PC-9 (cell line): ENCODE data around the gene EXOC4.

Experiments
- CTCF ChIP-seq: fragments of 200-600 bp; sonication (generic); conservative IDR thresholded peaks from 2 replicates; pipeline ENCODE4 v1.6.1; 2017; ENCODE audit warnings: mixed run types, antibody characterized with exemption, mild to moderate bottlenecking, moderate library complexity
- EZH2 ChIP-seq: fragments of 200-600 bp; sonication (generic); IDR thresholded peaks from 2 replicates; pipeline ENCODE4 v1.8.0; 2017; ENCODE audit warnings: antibody characterized with exemption, low read depth

GRCh38 chr7:133290041-133290440 is 37.2 kb downstream of the EXOC4 start:
- TF ChIP-seq CTCF = no peak
- no peak for TF ChIP-seq EZH2
